ENCODE measurements around the gene PYY. TPM values are rescaled to one million over a fixed set of nuclear protein-coding genes. Genes with fewer than 3 reads are reported as not detected.
"Not testable (repeated sequence)": the region's sequence is repeated elsewhere in the genome, so short reads cannot be mapped to it uniquely, and the experiment has no call there.

The PYY gene
- total RNA-seq: not detected

DNA sequence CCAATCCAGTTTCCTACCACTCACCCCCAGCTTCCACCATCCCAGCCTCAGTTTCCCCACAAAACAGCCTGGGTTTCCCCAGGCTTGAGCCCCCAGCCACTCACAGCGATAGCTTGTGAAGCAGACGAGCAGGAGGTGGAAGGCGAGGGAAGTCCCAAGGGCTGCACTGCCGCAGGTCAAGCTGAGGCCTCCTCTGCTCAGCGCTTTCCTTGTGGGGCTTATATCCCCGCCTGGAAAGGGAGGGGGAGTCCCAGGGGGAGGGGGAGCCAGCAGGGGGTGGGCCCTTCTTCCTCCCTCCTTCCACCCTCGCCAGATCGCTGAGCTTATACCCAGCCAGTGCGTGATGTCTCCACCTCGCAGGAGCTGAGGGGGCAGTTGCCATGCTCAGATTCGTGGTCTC lies at the start of gene PYY:
TSS of gene PYY (minus strand) at position 195 of the 400 bp plus-strand sequence. CDS start 457 bp downstream, outside the sequence.
- H3K36me3 Mint-ChIP-seq: no peaks in the 10 kb centered on the region
- peaks cover 59% of the 10 kb centered on the region for H3K27me3 Mint-ChIP-seq
- no peak within 1 kb of the TSS for H3K27ac Mint-ChIP-seq
- DNase-seq: no peak
- peak within 1 kb of the TSS; percentile 18 for H3K4me3 Mint-ChIP-seq
- H3K4me1 Mint-ChIP-seq: peaks cover 3% of the 10 kb centered on the region
- H3K9me3 Mint-ChIP-seq: no peaks in the 10 kb centered on the region

DNA sequence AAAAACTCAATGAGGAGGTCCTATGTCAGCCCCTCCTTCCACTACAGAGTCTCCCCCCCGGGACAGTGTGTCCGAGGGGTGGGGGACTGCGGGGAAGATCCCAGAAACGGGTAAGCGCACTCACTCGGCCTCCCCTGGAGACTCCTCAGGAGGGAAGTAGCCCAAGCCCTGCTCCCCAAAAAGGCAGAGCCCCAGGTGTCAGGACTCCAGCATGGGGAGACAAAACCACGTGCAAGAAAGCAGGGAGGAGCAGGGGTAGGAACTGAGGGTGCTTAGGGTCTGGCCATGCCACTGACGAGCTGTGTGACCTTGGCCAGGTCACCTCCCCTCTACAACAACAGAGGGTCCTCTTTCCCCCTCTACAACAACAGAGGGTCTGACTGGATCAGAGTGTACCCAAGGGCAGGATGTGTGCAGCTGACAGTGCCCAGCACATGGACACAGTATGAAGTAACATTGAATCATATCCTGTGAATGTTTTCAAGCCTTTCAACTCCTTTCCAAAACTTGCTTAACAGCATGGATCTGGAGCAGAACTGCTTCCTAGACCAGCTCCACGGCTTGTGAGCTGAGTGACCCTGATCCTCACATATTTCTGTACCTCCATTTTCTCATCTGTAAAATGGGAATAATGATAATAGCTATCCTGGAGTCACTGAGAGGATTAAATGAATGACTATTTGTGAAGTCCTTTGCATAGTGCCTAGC lies 48.6 kb upstream of the PYY start:
- no peaks in the 10 kb centered on the region for H3K36me3 Mint-ChIP-seq
- peaks cover 28% of the 10 kb centered on the region for H3K27me3 Mint-ChIP-seq
- H3K4me3 Mint-ChIP-seq: no peak overlapping the region
- H3K27ac Mint-ChIP-seq: no peak overlapping the region
- no peaks in the 10 kb centered on the region for H3K9me3 Mint-ChIP-seq
- peaks cover 13% of the 10 kb centered on the region for H3K4me1 Mint-ChIP-seq
- no peak for DNase-seq

DNA sequence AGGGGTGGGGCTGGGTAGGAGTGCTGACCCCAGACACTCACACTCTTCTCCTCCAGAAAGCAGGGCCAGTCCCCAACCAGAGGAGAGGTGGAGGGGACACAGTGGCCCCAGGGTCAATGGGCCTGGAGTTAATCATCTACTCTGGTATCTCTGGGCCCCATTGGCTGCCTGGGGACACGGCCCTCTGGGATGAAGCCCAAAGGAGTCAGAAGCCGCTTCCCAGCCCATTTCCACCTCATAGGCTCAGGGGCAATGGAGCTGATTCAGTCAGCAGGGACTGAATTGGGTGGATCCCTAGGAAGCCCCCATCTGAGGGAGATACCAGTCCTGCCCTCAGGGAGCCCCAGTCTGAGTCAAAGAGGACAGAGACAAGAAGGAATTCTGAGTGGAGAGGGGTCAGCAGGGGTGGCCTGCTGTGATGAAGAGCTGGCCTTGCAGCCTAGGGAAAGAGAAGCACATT lies 47.8 kb upstream of the PYY start:
- peaks cover 23% of the 10 kb centered on the region for H3K27me3 Mint-ChIP-seq
- no peaks in the 10 kb centered on the region for H3K36me3 Mint-ChIP-seq
- no peak overlapping the region for H3K4me3 Mint-ChIP-seq
- DNase-seq: no peak
- peaks cover 13% of the 10 kb centered on the region for H3K4me1 Mint-ChIP-seq
- no peaks in the 10 kb centered on the region for H3K9me3 Mint-ChIP-seq
- H3K27ac Mint-ChIP-seq: no peak overlapping the region

GRCh38 chr17:44000871-44001460 lies 47.2 kb upstream of the PYY start:
- Mint-ChIP-seq H3K27ac (no peak overlapping the region), H3K9me3 (no peaks in the 10 kb centered on the region), H3K27me3 (peaks cover 22% of the 10 kb centered on the region), H3K36me3 (no peaks in the 10 kb centered on the region), H3K4me1 (peaks cover 8% of the 10 kb centered on the region), H3K4me3 (no peak overlapping the region)
- DNase-seq: no peak

- Mint-ChIP-seq H3K27me3 (peaks cover 25% of the 10 kb centered on the region), H3K27ac (no peak overlapping the region), H3K4me1 (peaks cover 6% of the 10 kb centered on the region), H3K36me3 (no peaks in the 10 kb centered on the region), H3K4me3 (no peak overlapping the region), H3K9me3 (no peaks in the 10 kb centered on the region)
- DNase-seq: no peak
Measured at GRCh38 chr17:44000141-44000860, 46.6 kb upstream of the PYY start.

GRCh38 chr17:43999024-43999423 lies 45.3 kb upstream of the PYY start:
- Mint-ChIP-seq H3K36me3 (no peaks in the 10 kb centered on the region), H3K9me3 (no peaks in the 10 kb centered on the region), H3K27me3 (peaks cover 28% of the 10 kb centered on the region), H3K4me1 (peaks cover 4% of the 10 kb centered on the region), H3K27ac (no peak overlapping the region), H3K4me3 (no peak overlapping the region)
- no peak for DNase-seq

DNA sequence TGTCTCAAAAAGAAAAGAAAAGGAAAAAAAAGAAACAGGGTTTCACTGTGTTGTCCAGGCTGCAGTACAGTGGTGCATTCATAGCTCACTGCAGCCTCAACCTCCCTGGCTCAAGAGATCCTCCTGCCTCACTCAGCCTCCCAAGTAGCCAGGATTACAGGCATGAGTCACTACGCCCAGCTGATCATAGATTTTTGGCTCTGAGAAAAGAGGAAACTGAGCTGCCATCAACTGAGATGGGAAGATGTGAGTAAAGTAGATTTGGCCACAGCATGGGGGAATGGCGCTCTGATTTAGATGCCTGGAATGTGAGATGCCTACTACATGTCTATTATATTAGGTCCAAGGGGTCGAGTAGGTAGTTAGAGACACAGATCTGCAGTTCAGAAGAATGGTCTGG lies 44.8 kb upstream of the PYY start:
- Mint-ChIP-seq H3K27me3 (peaks cover 28% of the 10 kb centered on the region), H3K9me3 (no peaks in the 10 kb centered on the region), H3K27ac (no peak overlapping the region), H3K4me1 (peaks cover 4% of the 10 kb centered on the region), H3K36me3 (no peaks in the 10 kb centered on the region), H3K4me3 (no peak overlapping the region)
- no peak for DNase-seq

DNA sequence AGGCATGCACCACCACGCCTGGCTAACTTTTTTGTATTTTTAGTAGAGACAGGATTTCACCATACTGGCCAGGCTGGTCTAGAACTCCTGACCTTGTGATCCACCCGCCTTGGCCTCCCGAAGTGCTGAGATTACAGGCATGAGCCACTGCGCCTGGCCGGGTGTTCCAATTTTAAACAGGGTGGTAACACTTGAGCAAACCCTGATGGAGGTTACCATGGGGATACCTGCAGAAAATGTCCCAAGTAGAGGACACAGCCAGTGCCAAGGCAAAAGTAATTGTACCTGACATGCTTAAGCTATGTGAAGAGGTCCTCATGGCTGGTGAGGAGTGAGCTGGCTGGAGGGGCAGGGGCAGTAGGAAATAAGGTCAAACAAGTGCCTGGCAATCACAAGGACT lies 43.4 kb upstream of the PYY start:
- not testable (repeated sequence) for H3K4me3 Mint-ChIP-seq, H3K9me3 Mint-ChIP-seq

GRCh38 chr17:43995150-43995471 lies 41.4 kb upstream of the PYY start:
- Mint-ChIP-seq H3K4me3 (no peak overlapping the region), H3K36me3 (no peaks in the 10 kb centered on the region), H3K27ac (no peak overlapping the region), H3K27me3 (peaks cover 28% of the 10 kb centered on the region), H3K9me3 (no peaks in the 10 kb centered on the region), H3K4me1 (peaks cover 1% of the 10 kb centered on the region)
- no peak for DNase-seq

More for the DNA sequence above, 43.4 kb upstream of the PYY start:
- H3K27ac Mint-ChIP-seq, H3K36me3 Mint-ChIP-seq, DNase-seq, H3K4me1 Mint-ChIP-seq: not testable (repeated sequence)
- peaks cover 28% of the 10 kb centered on the region for H3K27me3 Mint-ChIP-seq

DNA sequence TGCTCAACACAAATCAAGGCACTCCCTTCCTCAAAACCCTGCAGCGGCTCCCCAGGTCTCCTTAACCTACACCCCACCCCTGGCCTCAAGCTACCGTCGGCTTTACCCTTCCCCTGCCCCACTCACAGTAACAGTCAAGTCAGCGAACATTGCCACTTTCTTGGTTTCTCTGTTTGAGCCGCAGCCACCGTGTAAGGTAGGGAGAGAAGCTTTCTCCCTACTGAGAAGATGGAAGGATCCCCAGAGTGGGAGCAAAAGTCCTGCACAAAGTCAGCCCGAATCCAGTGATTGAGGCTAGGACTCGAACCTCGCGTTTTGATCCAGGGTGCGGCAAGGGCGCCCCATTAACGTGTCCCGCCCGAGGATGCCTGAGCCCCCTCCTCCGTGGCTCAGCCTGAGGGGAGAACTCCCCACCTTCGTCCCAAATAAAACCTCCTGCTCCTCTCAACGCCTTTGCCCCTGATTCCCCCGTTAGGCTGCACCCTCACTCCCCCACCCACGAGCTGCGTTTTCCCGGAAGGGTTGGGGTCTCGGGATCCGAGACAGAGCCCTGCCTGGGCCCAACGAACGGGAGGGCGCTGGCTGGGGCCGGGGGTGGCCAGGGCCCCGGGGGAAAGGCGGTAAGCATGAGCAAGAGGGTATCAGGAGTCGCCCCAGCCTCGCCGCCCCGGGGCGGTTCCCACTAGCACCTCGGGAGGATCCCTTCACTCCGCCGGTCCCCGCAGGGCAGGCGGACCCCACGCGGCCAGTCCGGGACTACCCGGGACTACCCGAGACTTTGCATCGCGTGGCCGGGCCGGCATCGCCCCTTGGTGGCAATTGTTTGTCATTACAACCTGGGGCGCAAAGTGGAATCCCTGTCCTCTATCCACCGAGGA lies 40.8 kb upstream of the PYY start:
- H3K9me3 Mint-ChIP-seq: no peaks in the 10 kb centered on the region
- H3K4me1 Mint-ChIP-seq: peaks cover 1% of the 10 kb centered on the region
- H3K4me3 Mint-ChIP-seq: no peak overlapping the region
- peaks cover 28% of the 10 kb centered on the region for H3K27me3 Mint-ChIP-seq
- DNase-seq: peak; percentile 74
- H3K36me3 Mint-ChIP-seq: no peaks in the 10 kb centered on the region
- H3K27ac Mint-ChIP-seq: no peak overlapping the region

- H3K36me3 Mint-ChIP-seq: no peaks in the 10 kb centered on the region
Measured at GRCh38 chr17:43992641-43993040, 38.9 kb upstream of the PYY start.

DNA sequence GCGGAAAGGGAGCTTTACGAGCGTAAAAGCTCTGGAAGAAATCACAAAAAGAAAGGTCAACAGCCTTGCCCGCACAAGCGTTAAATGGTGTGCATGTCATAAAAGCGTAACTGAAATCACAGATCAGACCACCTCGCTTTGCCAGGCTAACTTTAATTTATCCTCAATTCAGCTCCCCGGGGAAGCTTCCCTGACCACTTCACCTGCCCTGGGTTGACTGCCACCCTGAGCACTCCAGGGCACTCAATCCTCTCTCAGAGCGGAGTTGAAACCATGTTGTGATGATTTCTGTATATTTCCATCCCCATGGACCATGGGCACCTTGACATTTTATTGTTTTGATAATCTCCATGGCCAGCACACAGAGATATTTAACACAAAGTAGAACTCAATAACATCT lies 34.6 kb upstream of the PYY start:
- H3K4me1 Mint-ChIP-seq: no peaks in the 10 kb centered on the region
- no peaks in the 10 kb centered on the region for H3K9me3 Mint-ChIP-seq
- H3K27ac Mint-ChIP-seq: no peak overlapping the region
- DNase-seq: no peak
- H3K4me3 Mint-ChIP-seq: no peak overlapping the region
- H3K36me3 Mint-ChIP-seq: no peaks in the 10 kb centered on the region
- peaks cover 33% of the 10 kb centered on the region for H3K27me3 Mint-ChIP-seq

More at GRCh38 chr17:43992641-43993040, 38.9 kb upstream of the PYY start:
- no peaks in the 10 kb centered on the region for H3K9me3 Mint-ChIP-seq
- H3K27ac Mint-ChIP-seq: no peak overlapping the region
- H3K4me3 Mint-ChIP-seq: no peak overlapping the region
- peaks cover 1% of the 10 kb centered on the region for H3K4me1 Mint-ChIP-seq
- no peak for DNase-seq
- H3K27me3 Mint-ChIP-seq: peaks cover 29% of the 10 kb centered on the region

GRCh38 chr17:43987131-43988021 lies 33.6 kb upstream of the PYY start:
- no peak for DNase-seq
- H3K27me3 Mint-ChIP-seq: peaks cover 42% of the 10 kb centered on the region
- H3K27ac Mint-ChIP-seq: no peak overlapping the region
- no peaks in the 10 kb centered on the region for H3K9me3 Mint-ChIP-seq
- no peak overlapping the region for H3K4me3 Mint-ChIP-seq
- no peaks in the 10 kb centered on the region for H3K36me3 Mint-ChIP-seq
- no peaks in the 10 kb centered on the region for H3K4me1 Mint-ChIP-seq

All from activated naive CD8-positive, alpha-beta T cell treated with anti-CD3 and anti-CD28 coated beads for 36 hours (primary cell).